HG02759 (cell line): ENCODE data around the gene LURAP1L.

Experiments
- ATAC-seq: cut with Tn5 transposase; IDR thresholded peaks from one replicate; pipeline ENCODE4 v1.9.1; 2021; ENCODE audit warnings: mild to moderate bottlenecking, moderate library complexity; ENCODE audit not compliant: unreplicated experiment

Gene LURAP1L

GRCh38 chr9:12774861-12775678, at the start of gene LURAP1L:
Gene LURAP1L, plus strand, starts transcription at chr9:12775020. Its CDS starts 696 bp downstream, at chr9:12775716.
- ATAC-seq: no peak

GRCh38 chr9:12726795-12727194, 48.0 kb upstream of the LURAP1L start:
- ATAC-seq: no peak

GRCh38 chr9:12730198-12730597, 44.6 kb upstream of the LURAP1L start:
- ATAC-seq: no peak

- no peak for ATAC-seq
These were observed 43.9 kb upstream of the LURAP1L start for GRCh38 chr9:12730927-12731326.

GRCh38 chr9:12732971-12733370, 41.8 kb upstream of the LURAP1L start:
- no peak for ATAC-seq

- ATAC-seq: no peak
These were observed 39.2 kb upstream of the LURAP1L start for GRCh38 chr9:12735665-12736064.

GRCh38 chr9:12737871-12738270, 36.9 kb upstream of the LURAP1L start:
- ATAC-seq: no peak

- no peak for ATAC-seq
These were observed 35.7 kb upstream of the LURAP1L start for GRCh38 chr9:12739014-12739652.

GRCh38 chr9:12740845-12741244, 34.0 kb upstream of the LURAP1L start:
- ATAC-seq: no peak

- no peak for ATAC-seq
These were observed 26.8 kb upstream of the LURAP1L start for GRCh38 chr9:12748016-12748415.

GRCh38 chr9:12748954-12749353, 25.9 kb upstream of the LURAP1L start:
- no peak for ATAC-seq

- ATAC-seq: no peak
These were observed 20.9 kb upstream of the LURAP1L start for GRCh38 chr9:12753931-12754330.

- ATAC-seq: no peak
These were observed 15.1 kb upstream of the LURAP1L start for GRCh38 chr9:12759761-12760160.

GRCh38 chr9:12760758-12761157, 14.1 kb upstream of the LURAP1L start:
- ATAC-seq: no peak

GRCh38 chr9:12764150-12764549, 10.7 kb upstream of the LURAP1L start:
- ATAC-seq: no peak

GRCh38 chr9:12765088-12765798, 9.6 kb upstream of the LURAP1L start:
- ATAC-seq: no peak

- ATAC-seq: no peak
These were observed 8.5 kb upstream of the LURAP1L start for GRCh38 chr9:12766357-12766756.

GRCh38 chr9:12770261-12770660, 4.6 kb upstream of the LURAP1L start:
- no peak for ATAC-seq

GRCh38 chr9:12771891-12772290, 2.9 kb upstream of the LURAP1L start:
- ATAC-seq: no peak

GRCh38 chr9:12773562-12773961, 1.3 kb upstream of the LURAP1L start:
- ATAC-seq: no peak

GRCh38 chr9:12775679-12776512, 1.1 kb downstream of the LURAP1L start:
- peak; percentile 77 for ATAC-seq
